Measurements from ENCODE around the gene GRXCR1.

The GRXCR1 gene

DNA sequence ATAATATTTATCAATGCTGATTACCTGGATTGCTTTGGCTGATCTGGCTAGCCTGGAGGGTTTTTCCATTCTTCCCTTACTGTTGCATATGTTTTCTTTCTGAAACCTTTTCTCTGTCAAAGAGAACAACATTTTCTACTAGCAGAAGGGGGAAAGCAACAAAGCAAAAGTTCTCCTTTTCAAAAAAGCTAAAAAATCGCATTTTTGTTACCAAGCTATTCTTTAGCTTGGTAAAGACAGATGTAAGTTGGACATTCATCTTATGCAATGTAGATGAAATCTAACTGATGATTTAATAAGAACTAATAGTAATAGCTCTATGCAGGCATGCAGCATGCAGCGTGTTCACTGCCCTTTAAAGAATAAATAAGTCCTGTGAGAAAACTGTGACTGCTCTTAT is at the start of gene GRXCR1:
GRXCR1 (plus strand) TSS at position 301 of the 400 bp plus-strand sequence. CDS start 554 bp downstream, outside the sequence.
- DNase-seq (ENCODE audit: low read depth): no peak

DNA sequence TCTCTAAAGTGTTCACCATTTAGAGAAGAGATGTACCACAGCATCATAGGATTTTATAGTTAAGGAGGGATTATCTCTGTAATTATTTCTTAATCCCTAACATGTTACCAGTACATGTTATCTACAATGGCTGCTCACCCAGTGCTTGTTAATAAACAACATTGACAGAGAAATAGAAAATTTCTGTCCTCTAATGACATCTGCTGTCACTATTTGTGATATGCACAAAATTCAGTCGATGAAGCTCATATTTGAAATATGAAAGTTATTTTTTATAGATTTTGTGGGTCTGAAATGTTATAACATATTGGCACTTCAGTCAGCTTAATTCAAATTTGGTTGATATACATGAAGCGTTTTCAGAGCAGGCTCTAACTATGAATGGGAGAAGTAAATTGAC is 48.8 kb upstream of the GRXCR1 start:
- no peak for DNase-seq (ENCODE audit: low read depth)

DNA sequence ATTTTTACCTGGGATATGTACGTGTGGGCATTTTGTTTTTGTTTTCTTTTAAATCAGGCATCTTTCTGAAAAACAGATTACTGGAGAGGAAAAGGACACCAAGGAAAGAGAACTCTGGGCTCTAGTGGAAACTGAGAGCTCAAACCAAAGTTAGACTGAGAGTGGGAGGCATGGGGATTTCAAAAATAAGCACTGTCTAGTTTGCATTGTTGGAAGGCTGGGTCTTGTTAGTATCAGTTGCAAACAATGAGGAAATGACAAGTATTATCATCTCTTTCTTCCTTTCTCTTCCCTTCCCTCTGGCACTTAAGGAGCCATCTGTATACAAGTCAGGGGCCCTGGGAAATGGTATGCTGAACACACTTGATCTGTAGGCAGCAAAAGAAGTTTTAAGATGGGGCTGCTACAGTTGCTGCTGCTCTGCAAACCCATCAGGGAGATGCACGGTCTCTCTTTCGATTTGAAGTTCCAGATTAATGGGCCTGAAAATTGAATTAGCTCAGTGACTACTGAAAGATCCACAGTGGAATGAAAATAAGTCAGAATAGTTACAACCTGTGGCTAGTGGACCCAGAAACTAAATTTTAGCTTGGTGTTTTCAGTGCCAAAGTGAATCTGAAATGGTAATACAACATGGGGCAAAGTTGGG is 48.0 kb upstream of the GRXCR1 start:
- DNase-seq (ENCODE audit: low read depth): no peak

DNA sequence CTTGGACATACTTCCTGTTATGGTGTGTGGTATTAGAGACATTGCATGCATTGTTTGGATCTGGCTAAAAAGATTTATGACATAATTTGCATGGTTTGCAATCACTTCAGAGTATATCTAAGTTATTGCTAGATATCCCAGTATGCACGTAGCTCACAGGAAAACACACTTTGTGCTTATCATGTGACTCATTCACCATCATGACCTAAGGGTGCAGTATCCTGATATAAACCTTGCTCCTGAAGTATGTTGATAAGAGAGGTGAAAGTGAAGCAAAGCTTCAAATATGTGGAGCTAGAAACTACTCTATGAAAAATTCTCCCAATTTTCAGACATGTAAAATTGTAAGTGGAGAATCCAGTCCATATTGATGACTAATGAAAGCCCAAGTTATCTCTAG is 46.9 kb upstream of the GRXCR1 start:
- DNase-seq (ENCODE audit: low read depth): no peak

DNA sequence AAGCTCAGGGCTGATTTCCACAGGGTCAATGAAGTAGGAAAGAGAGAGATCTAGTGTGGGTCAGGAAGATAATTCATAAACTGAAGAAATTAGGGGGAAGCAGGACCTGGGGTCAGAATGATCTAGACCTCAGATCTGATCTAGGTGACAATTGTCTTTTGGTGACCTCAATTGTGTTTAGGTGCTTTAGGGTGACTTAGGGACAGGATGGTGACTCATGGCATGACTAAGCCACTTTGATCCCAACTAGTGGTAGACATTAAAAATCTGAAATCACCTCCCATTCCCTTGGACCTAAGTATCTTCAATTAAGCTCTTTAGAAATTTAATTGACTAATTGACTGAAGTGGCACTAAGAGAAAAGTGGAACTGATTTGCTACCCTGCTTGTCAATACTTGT is 36.7 kb upstream of the GRXCR1 start:
- no peak for DNase-seq (ENCODE audit: low read depth)

DNA sequence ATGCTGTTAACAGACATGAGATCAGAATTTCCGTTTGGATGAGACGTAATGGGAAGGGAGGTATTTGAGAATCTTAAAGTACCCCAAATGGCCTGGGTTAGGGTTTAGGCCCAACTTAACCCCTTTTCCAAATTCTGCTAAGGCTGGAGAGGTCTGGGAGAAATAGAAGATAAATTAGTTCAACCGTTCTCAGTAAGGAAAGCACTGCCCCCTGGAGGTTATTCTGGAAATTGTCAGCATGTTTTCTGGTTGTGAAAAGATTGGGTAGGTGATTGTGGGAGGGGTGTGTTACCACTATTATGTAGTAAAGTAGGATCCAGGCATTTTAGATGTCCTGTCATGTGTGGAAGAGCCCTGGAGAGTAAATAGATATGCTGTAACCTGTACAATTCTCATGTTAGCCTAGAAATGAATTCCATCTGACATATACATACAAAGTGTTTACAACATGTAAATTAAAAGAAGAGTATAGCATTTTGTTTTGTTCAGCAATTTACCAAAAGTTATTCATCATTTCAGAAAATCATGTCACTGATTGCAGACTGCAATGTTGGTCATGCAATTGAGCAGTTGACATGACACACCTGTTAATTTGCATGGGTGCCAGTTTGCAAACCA is 26.8 kb upstream of the GRXCR1 start:
- DNase-seq (ENCODE audit: low read depth): peak; percentile 8

DNA sequence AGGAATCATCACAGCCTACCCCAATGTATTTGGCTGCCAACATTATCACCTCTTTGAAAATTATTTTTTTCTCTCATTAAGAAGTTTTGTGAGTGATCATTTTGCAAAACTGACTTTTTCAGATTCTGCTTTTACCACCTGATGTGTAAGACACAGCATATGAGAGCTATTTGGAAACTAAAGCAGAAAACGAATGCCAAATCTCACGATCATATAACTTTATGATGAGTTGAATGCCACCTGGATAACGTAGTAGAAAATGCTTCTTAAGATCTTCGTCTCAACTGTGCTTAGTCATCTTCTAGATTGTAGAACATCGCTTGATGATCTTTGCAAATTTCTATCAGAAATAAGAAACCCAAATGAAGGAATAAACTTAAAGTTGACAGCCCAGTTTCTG is 21.3 kb upstream of the GRXCR1 start:
- no peak for DNase-seq (ENCODE audit: low read depth)

DNA sequence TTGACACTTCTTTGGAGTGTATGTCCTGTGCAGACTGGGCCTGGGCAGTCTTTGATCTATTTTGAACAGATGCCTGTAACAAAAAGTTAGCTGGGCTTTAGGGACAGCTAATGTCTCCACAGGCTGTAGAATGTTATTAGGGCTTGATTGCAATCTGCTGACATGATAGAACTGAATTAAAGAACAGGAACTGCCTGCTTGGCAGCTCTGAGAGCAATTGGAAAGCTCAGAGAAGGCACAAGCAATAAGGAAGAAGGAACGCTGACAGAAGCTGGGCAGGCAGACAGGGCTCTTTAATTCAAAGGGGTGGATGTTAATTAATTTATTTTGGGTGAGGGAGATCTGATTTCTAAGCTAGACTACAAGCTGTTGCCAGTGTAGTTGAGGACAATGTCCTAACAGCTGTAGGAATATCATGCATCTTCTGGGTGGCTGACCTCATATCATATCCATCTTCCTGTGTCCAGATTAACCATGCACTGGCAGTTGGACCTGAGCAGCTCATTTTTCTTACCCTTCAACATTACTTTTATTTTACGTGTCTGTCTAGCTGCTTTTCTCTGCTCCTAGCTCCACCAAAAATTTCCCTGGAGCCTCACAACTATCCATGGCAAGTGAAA is 20.7 kb upstream of the GRXCR1 start:
- DNase-seq (ENCODE audit: low read depth): no peak

DNA sequence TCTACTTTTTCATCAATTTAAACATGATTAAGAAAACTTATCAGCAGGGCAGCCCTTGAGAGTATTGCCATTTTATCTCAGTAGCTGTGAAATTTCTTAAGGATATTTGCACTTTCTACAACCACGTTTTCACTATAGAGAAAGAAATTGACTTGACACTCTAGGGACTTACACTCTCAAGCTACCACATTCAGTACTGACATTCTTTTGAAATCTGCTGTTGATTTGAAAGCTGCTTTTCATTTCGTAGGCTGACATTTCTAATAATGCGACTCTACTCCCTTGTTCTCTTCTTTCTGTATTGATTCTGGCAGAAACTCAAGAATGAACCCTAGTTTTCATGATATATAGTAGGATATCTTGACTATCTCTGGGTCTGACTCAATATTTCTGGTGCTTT is 13.7 kb upstream of the GRXCR1 start:
- DNase-seq (ENCODE audit: low read depth): no peak

DNA sequence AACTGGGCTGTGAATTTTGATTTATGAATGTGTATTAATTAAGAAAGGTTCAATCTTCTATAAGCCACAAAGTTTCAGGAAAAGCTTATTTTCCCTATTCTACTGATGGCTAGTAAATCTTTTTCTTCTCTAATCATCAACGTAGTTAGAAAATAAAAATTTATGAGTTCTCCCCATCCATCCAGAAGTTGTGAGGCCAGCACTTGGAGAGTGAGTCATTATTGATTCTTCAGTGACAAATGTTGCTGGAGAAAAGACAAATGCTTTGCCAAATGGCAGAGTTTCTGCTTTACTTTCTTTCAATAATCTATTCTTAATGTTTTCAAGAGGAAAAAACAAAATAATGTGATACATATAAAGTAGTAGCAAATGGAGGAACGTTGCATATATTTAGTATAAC is 11.3 kb upstream of the GRXCR1 start:
- no peak for DNase-seq (ENCODE audit: low read depth)

DNA sequence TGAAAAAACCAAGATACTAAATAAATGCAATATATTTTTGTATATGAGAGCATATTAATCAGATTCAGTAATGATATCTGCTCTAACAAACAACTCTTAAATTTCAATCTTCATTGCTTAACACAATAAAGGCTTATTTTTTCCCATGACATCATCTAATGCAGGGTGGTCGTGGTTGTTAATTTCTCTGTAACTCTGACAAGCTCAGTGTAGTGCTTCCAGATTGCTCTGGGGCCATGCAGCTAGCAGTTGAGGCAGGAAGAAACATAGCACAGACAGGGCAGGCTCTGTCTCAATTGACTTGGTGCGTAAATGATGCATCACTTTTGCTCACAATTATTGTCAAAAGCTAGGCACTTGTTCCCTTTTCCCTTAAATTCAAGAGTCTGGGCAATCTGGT is 869 bp upstream of the GRXCR1 start:
- DNase-seq (ENCODE audit: low read depth): no peak

DNA sequence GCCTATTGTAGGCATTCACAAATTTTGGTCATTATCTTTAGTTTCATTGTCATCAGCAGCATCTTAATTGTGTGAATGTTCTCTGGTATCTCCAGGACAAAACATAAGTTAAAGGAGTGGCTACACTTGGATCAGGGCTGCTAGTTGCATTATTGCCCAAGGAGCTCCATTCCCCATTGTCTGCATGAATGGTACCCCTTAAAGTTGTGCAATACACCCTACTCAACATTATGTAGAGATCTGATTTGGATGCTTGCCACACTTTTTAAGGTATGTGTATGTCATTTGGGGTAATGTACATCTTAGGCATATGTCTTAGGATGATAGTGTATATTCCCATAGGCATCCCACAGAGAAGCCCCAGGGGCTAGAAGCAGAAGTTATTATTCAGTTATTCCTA is 2.9 kb downstream of the GRXCR1 start:
- DNase-seq (ENCODE audit: low read depth): no peak

DNA sequence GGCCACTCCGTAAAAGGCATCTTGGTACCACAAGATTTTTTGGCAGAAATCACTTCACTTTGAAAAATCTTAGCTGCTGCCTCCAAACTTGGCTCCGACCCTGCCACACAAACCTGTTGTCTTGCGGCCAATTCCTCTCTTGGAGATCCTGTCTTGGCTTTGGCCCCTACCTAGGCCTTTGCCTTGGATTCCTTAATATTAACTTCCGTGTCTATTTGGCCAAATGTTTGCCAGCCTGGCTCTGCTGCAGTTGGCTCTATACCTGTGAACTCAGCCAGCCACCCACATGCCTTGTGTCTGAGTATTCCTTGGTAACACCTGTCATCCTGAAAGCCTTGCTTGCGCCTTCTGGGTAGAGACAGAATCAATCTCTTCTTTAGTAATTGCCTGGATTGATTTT is 12.5 kb downstream of the GRXCR1 start:
- no peak for DNase-seq (ENCODE audit: low read depth)

DNA sequence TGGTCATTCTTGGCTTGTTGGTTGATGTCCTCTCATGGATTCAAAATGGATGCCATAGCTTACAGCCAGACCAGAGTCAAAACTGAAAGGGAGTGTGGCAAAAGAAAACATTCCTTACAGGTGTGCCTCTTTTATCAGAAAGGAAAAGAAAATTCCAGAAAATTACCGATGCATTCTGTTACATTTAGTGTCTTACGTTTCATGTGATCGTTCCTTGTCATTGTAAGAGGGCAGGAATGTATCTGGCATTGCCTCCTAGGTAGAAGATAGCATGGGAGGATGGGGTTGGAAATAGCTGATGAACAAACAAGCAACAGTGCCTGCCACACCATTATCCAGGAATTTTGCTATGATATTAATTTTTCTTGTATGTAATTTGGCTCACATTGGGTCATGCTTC is 13.1 kb downstream of the GRXCR1 start:
- DNase-seq (ENCODE audit: low read depth): no peak

DNA sequence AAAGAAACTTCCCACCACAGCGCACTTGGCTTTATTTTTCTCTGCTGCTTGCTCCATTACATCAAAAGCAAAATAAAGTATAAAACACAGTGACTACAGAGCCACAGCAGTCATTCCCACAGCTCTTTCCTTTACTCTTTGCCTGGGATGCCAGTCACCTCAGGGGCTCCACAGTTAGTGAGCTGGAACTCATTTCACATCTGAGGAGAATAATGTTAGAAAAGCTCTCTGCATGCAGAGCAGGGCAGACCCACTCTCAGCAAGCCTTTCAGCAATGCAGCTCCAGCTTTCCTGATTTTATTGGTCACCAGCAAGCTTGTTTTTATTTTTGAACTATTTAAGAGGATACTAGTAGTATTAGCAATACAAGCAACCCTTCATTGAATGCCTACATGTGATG is 13.8 kb downstream of the GRXCR1 start:
- no peak for DNase-seq (ENCODE audit: low read depth)

DNA sequence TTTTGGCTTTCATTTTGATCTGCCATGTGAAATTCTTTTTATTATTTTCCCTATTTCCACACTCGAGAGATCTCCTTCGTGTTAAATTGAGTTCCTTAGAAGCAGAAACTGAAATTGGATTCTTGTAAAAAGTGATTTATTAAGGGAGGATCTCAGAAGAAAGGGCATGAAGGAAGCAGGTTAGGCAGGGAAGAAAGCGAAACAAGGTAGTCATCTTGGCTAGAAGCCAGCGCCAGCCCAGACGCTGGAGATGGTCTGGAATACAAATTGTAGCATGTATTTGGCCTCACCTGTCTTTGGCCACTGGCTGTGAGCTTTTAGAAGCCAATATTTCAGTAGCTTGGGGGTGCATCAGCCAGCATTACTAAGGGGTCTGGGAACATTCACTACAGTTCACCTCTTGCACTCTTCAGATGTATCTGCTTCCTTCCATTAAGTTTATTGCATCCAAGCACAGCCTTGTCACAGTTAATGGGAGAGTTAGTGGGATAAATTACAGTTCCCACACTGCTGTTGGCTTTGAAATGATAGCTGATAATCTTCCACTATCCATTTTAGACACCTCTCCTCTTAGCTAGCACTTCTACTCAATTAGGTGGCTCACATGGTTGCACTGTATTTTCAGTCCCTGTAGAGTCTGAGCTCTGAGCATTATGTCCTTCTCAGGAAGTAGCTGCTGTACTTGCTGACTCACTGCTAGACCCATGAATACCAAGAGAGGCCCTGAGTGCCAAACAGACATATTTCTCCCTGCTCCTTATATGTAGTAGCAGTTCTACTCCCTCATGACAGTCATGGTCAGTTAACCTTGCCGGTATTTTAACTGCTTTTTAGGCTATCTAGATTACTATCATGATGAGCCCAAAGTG is 14.6 kb downstream of the GRXCR1 start:
- no peak for DNase-seq (ENCODE audit: low read depth)

DNA sequence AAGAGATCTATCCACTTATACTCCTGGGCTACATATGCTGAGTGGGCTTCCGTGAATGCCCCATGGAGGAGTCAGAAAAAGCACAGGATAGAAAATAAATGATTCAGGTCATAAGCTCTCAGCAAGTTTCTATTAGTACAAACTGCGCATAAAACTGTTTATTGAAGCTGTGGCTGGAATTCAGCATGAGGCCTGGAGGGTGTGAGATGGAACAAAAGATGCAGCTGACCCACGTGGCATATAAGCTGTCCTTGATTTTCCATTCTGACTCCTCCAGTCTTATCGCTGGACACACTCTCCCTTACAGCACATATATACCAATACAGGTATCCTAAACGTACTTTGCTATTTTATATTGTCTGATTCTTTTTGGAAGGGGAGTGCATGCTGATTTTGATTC is 17.9 kb downstream of the GRXCR1 start:
- no peak for DNase-seq (ENCODE audit: low read depth)

DNA sequence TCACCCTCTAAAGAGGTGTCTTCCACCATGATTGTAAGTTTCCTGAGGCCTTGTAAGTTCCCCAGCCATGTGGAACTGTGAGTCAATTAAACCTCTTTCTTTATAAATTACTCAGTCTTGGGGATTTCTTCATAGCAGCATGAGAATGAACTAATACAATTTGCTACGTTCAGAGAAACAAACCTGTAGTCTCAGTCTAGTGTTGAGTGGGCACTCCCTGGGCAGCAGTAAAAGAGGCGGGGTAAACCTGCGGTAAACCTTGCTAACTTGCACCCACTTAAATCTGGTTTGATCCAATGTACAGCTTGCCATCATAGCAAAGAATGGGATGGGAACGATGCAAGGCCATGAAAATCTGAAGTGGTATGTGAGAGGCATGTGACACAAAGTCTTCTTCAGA is 22.4 kb downstream of the GRXCR1 start:
- no peak for DNase-seq (ENCODE audit: low read depth)

DNA sequence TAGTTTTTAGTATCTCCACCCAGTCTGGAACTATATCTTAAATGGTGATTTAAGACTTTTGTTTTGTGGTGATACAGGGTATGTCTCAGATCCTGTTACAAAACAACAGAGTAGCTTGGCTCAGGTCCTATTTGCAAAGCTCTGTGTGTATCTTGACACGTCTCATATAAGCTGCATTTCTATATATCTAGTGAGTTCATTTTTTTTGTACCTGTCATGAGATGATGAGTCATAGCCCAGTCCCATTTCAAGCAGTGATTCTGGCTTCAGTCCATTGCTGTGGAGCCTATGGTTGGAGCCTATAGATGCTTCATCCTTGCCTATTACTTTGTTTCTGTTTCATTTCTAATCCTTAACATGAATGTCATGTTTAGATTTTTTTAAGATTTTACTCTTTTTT is 23.0 kb downstream of the GRXCR1 start:
- no peak for DNase-seq (ENCODE audit: low read depth)

DNA sequence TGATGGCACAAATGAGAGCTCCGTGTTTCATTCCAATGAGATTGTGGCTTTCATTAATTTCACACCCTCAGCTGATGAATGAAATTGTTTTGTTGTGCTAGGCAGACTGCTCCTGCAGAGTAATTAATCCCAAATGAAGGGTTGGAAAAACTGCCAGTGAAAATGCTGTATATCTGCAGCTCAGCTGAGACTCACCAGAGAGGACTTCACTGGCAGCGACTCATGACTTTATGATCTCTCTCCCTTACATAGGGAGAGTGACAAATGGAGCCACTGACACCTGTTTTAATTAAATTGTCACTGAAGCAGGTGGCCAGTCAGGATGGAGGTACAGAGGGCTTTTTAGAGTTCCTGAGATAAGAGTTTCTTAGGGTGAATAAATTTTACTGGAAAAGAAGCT is 24.8 kb downstream of the GRXCR1 start:
- no peak for DNase-seq (ENCODE audit: low read depth)

DNA sequence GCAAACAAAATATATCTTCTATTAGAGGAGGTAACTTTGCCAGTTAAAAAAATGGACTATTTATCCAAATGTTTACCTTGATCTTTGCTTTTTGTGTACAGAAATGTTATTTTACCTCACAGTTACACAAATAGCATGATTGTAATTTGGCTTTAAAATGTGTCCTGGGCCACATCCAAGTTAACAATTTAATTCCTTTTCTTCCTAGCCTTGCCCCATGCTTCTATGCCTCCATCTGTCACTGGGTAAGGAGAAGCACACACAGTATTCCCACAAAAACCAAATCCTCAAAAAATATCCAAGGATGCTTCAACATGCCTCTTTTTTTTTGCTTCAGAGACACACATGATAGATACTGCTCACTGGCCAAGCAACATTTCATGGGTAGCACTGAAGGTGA is 30.9 kb downstream of the GRXCR1 start:
- DNase-seq (ENCODE audit: low read depth): no peak

DNA sequence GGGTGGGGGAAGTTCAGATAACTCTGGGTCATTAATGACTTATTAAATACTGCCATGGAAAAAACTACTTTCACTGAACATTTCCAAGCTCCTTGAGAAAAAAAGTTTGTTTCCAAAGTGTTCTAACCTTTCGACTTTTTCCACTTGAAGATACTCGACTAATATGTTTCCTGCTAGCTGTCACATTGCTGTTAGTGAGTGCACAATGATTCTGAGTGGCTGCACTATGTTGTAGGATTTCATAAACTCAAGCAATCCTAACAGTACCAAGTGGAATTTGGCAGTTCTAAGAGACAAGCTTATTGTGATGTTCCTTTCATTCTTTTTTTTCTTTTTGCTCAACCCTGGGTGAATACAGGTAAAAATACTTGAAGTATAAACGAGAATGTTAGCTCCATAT is 33.4 kb downstream of the GRXCR1 start:
- DNase-seq (ENCODE audit: low read depth): no peak

DNA sequence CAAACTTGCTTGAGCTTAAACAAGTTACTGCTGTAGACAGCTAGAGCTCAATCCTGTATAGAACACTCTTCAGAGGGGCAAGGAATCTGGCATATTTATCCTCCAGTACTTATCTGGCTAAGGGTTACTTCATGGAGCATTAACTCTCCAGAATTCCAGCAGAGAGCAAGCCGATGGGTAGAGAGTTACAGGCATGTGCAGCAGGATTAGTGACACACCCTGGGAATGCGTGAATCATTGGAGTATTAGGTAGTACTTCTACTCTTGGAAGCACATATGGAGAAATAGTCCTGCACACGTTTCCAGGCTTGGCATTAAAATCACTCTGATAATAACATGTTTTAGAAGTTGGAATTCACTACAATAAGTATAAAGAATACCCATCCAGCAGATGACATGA is 35.4 kb downstream of the GRXCR1 start:
- no peak for DNase-seq (ENCODE audit: low read depth)

Measured in fibroblast of the conjunctiva (primary cell).